Measurements from ENCODE around the gene SEBOX.

The SEBOX gene

GRCh38 chr17:28368915-28369683, 4.1 kb upstream of the SEBOX start:
- DNase-seq (ENCODE audit: low read depth, low spot score) = no peak

DNA sequence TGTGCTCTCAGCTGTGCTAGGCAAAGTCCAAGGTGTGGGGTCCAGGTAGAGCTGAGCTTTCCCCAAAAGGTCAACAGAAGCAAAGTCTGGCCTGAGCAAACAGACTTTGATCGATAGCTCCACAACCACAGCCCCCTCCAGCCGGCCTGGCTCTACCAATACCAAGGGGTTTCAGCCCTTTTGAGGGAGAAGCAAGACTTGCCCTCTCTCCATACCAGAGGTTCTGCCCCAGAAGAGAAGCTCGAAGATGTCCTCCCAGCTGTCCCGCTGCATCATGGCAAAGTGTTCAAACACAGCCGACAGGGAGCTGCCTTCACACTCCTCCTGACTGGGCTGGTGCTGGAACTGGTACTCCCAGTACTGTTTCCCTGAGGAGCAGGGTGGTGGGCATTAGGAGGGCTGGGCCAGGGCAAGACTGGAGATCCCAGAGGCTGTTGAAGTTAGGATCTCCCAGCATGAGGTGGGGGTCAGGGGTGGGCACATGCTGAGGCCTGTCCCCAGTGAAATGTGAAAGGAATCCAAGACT, 3.4 kb upstream of the SEBOX start:
- no peak for DNase-seq (ENCODE audit: low read depth, low spot score)

GRCh38 chr17:28367641-28368305, 2.8 kb upstream of the SEBOX start:
- no peak for DNase-seq (ENCODE audit: low read depth, low spot score)

DNA sequence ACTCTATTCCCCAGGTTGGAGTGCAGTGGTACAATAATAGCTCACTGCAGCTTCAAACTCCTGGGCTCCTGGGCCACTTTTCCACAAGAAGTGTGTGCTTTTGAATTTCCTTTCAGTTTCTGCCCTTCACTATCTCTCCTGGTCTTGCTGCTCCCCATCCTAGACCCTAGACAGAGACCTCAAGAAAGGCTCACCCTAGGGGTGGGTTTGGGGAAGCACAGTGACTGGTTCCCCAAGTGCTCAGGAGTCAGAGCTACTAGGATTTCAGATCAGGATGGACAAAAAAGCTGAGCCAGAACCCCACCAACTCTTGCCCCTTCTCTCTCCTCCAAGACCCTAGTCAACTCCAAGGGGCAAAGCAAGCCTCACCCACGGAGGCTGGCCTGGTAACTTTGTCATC, 1.6 kb upstream of the SEBOX start:
- no peak for DNase-seq (ENCODE audit: low read depth, low spot score)

GRCh38 chr17:28365487-28365886, 488 bp upstream of the SEBOX start:
- no peak for DNase-seq (ENCODE audit: low read depth, low spot score)

- DNase-seq (ENCODE audit: low read depth, low spot score) = no peak
These were observed 986 bp downstream of the SEBOX start for GRCh38 chr17:28363776-28364650.

DNA sequence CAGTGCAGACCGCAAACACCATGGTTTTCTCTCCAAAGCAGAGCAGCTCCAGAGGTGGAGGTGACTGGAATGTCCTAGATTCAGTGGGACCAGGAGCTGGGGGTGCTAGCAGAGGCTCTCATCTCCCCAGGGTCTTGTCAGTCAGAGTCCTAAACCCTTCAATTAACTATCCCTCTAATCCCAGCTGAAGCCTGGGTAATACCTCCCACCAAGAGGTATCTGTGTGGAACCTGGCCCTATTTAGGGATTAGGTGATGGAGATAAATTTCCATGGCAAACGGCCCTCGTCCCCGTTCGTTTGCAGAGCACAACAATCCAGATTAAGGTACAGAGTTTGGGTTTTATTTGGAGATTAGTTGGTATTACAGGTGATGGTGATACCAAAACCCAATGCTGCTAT, 1.8 kb downstream of the SEBOX start:
- DNase-seq (ENCODE audit: low read depth, low spot score) = no peak

DNA sequence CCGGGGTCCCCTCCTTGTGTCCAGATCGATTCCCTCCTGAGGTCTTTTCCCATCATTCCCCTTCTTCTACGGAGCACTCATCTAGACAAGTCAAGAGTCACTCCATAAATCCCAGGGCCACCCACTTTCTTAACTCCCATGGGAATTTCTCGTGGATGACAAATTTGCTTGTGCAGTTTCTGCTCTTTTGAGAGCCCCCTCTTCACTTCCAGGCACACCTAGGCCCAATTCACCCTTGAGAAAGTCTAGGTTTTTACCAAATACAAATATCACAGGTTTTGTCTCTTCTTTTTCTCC, 7.2 kb downstream of the SEBOX start:
- no peak for DNase-seq (ENCODE audit: low read depth, low spot score)

GRCh38 chr17:28357061-28357900, 7.7 kb downstream of the SEBOX start, which contains the start of gene POLDIP2:
TSS of gene POLDIP2 (minus strand) at chr17:28357527. CDS start at chr17:28357448, 79 bp downstream.
- DNase-seq (ENCODE audit: low read depth, low spot score) = no peak

GRCh38 chr17:28350271-28350670, 14.7 kb downstream of the SEBOX start:
- no peak for DNase-seq (ENCODE audit: low read depth, low spot score)

DNA sequence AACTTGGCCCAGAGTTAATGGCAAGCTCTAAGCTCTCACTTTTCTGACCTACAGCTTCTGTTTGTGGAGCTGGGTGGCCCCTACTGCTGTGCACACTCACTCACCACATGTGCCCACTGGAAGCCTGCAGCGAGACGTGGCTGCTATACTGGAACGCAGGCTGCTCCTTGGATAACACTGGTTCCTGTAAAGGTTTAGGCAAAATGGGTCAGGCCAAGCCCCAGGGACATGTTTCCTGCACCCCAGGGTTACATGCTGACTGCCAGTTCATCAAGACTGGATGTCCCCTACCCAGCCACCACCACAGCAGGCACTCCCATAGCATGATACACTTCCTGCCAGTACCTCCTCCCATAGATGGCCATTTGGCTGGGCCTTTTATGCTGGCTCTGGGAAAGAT, 16.0 kb downstream of the SEBOX start:
- no peak for DNase-seq (ENCODE audit: low read depth, low spot score)

GRCh38 chr17:28347261-28347891, 17.6 kb downstream of the SEBOX start:
- no peak for DNase-seq (ENCODE audit: low read depth, low spot score)

DNA sequence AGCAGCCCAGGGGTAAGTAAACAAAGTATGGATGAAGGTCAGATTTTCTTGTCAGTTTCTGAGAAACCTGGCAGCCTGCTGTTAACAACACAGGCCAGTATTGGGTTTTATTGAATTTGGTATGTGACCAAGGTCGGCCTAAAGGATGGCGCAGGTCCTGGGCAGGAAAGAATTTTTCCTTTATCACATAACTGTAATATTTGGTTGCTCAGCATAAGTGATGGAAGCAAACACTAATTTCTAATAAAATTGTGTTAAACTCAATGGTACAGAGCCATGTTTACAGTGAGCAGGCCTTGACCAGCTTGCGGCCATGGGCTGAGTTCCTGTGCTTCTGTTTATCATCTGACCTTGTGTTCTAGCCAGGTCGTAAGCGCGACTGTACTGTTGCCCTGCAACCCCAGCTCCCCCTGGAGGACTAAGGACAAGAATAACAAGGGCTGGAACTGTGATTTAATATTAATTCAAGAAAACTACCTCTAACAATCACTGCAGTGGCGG, 18.2 kb downstream of the SEBOX start:
- no peak for DNase-seq (ENCODE audit: low read depth, low spot score)

DNA sequence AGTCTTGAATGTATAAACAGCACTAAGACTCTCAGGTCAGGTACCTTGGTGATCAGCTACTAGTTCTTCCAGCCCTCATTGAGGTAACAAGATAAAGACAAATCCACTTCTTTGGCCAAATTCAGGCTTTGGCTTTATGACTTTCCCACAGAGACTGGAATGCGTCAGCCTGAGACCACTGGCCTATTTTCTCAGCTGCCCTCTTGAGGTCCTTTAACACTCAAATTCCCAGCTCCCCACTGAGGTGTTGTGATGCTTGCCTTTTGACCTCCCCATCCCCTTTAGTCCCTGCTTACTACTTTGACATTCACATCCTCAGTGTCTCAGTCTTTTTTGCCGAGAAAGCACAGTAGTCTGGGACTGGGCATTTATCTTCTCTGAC, 18.8 kb downstream of the SEBOX start:
- no peak for DNase-seq (ENCODE audit: low read depth, low spot score)

DNA sequence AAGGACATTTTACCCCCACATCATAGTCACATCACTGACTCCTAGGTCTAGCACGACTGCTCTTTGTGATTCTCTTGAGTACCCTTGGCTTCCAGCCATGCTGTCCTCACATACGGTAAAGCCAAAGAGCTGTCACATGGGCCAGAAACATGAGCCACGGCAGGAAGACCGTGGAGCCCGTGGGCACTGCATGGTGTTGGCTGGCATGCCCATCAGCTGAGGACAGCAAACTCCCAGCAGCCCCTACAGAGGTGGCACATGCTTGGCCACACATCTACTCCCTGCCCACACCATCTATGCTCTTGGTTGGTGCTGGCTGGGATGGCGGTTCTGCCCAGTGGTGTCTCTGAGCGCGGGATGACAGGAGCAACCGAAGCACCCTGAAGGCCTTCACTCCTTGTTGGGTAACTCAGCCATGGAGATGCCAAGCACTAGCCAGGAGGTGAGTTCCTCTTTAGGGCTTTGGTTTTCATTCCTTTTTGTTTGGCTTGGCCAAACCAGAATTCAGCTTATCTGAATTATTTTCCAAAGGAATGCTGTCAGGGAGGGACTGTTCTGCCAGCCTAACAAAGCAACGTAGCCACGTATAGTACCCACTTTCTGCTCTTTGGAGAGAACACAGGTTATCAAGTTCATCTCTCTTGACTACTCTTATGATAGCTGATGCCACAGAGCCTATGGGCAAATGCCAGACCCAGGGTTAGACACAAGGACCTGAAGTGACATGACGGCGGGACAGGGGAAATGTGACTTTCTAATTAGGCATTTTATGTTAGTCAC, 19.4 kb downstream of the SEBOX start:
- no peak for DNase-seq (ENCODE audit: low read depth, low spot score)

DNA sequence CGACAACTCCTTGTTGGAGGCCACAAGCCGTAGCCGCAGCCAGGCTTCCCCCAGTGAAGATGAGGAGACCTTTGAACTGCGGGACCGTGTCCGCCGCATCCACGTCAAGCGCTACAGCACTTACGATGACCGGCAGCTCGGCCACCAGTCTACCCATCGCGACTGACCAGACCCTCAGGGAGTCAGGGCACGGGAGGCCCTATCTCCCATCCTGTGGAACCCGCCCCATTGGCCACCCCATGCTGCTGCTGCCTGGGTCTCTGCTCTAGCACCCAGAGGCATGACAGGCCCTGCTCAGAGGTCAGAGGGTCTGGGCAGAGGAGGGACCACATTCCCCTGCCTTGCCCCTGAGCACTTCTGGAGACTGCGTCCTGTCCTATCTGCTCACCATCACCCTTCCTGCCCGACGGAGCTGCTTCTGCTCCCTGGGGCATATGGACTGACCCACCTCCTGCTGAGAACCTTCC, 20.5 kb downstream of the SEBOX start:
- no peak for DNase-seq (ENCODE audit: low read depth, low spot score)

GRCh38 chr17:28344011-28344410, 21.0 kb downstream of the SEBOX start:
- no peak for DNase-seq (ENCODE audit: low read depth, low spot score)

DNA sequence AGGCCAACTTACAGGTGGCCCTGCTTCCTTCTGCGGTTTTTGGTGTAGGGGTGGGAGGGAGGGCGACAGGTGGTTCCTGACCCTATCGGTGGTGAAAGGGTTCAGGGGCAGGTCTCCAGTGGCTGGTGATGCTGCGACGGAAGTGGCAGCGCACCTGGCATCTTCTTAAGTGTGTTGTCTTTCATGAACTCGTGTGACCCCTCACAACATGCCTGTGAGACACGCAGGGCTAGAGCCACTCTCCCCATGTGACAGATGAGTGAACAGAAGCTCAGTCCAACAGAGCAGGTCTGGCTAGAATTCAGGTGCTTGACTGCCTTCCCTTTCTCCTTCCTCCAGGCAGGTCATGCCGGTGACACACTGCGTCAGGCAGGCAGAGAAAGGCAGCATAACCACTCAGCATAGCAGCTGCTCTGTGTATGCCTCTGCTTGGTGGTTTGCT, 21.5 kb downstream of the SEBOX start:
- no peak for DNase-seq (ENCODE audit: low read depth, low spot score)

GRCh38 chr17:28342313-28342712, 22.7 kb downstream of the SEBOX start:
- DNase-seq (ENCODE audit: low read depth, low spot score) = no peak

GRCh38 chr17:28341516-28341915, 23.5 kb downstream of the SEBOX start:
- DNase-seq (ENCODE audit: low read depth, low spot score) = no peak

All from iPS DF 19.7 (cell line).